Left ventricle myocardium inferior (tissue), 1 donor: ENCODE measurements around the gene FBXO33. TPM values are rescaled to one million over a fixed set of nuclear protein-coding genes. Genes with fewer than 3 reads are reported as not detected.

Source experiments
- DNase-seq: peaks from one replicate; pipeline ENCODE4 v3.0.0-alpha.2; 2020
- H3K27ac ChIP-seq: fragments of 200-600 bp; replicated peaks from 2 replicates; pipeline ENCODE4 v1.8.0; 2021
- H3K27me3 ChIP-seq: fragments of 200-600 bp; 2 replicates; pipeline ENCODE4 v1.8.0; 2021; ENCODE audit warnings: low read depth
- H3K36me3 ChIP-seq: fragments of 200-600 bp; 2 replicates; pipeline ENCODE4 v1.8.0; 2021
- H3K4me1 ChIP-seq: fragments of 200-600 bp; 2 replicates; pipeline ENCODE4 v1.8.0; 2021
- H3K4me3 ChIP-seq: fragments of 200-600 bp; 2 replicates; pipeline ENCODE4 v1.8.0; 2021; ENCODE audit warnings: mild to moderate bottlenecking, moderate library complexity
- H3K9me3 ChIP-seq: fragments of 200-600 bp; replicated peaks from 2 replicates; pipeline ENCODE4 v1.8.0; 2021
- intact Hi-C: fragments of 100-400 bp; cut with micrococcal nuclease; formaldehyde crosslinking; loops from one replicate; pipeline ENCODE4 v1.11.0; 2022
- total RNA-seq: library from RNA; stranded (reverse); fragmentation: NEBNext Ultra II Directional; extraction: Animal tissue kit (Norgen Biotek cat#: 25700); gene quantifications from one replicate; pipeline ENCODE4 v1.2.1, GENCODE V29; 2021
- TF ChIP-seq, protein P1 (sequence below): fragments of 200-600 bp; IDR thresholded peaks from 2 replicates; pipeline ENCODE4 v1.8.0; 2021; ENCODE audit warnings: antibody characterized with exemption, mild to moderate bottlenecking, borderline replicate concordance
- donor health status: DM: no; HTN: yes; CAD: no; lungs with severe emphysema.

FBXO33 gene
- total RNA-seq, 1 donor from 2014 or later, result 4.8 TPM

DNA sequence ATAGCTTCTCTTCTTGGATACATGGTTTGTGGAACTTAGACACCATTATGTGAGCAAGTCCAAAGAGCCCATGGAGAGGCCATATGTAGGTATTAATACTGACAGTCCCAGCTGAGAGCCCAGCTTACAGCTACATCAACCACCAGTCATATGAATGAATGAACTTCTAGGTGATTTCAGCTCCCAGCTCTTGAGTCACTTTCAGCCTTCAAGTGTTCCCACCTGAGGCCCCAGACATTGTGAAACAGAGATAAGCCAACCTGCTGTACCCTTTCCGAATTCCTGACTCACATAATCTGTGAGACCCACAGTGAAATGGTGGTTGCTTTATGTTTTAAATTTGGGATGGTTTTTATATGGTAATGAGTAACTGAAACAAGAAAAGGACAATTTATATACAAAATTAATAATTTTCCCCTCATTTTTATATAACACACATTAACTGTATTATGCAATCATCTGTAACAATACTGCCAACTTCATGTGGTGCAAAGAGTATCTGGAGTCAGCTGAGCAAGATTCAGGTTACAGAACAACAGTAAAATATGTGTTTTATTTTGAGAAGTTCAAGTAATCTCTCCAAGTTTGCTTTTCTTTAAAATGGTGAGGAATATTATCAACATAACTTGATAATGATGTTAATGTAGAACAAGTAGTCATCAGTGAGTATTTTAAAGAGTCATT is 27.7 kb upstream of the FBXO33 start:
- intact Hi-C loops, result no loop called here
- TF ChIP-seq, protein P1, sequence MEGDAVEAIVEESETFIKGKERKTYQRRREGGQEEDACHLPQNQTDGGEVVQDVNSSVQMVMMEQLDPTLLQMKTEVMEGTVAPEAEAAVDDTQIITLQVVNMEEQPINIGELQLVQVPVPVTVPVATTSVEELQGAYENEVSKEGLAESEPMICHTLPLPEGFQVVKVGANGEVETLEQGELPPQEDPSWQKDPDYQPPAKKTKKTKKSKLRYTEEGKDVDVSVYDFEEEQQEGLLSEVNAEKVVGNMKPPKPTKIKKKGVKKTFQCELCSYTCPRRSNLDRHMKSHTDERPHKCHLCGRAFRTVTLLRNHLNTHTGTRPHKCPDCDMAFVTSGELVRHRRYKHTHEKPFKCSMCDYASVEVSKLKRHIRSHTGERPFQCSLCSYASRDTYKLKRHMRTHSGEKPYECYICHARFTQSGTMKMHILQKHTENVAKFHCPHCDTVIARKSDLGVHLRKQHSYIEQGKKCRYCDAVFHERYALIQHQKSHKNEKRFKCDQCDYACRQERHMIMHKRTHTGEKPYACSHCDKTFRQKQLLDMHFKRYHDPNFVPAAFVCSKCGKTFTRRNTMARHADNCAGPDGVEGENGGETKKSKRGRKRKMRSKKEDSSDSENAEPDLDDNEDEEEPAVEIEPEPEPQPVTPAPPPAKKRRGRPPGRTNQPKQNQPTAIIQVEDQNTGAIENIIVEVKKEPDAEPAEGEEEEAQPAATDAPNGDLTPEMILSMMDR, result no peak
- H3K4me1 ChIP-seq, result no peaks in the 10 kb centered on the region
- no peaks in the 10 kb centered on the region for H3K27me3 ChIP-seq
- no peaks in the 10 kb centered on the region for H3K9me3 ChIP-seq
- H3K27ac ChIP-seq, result no peak overlapping the region
- H3K36me3 ChIP-seq, result no peaks in the 10 kb centered on the region
- H3K4me3 ChIP-seq, result no peak overlapping the region
- no peak for DNase-seq

DNA sequence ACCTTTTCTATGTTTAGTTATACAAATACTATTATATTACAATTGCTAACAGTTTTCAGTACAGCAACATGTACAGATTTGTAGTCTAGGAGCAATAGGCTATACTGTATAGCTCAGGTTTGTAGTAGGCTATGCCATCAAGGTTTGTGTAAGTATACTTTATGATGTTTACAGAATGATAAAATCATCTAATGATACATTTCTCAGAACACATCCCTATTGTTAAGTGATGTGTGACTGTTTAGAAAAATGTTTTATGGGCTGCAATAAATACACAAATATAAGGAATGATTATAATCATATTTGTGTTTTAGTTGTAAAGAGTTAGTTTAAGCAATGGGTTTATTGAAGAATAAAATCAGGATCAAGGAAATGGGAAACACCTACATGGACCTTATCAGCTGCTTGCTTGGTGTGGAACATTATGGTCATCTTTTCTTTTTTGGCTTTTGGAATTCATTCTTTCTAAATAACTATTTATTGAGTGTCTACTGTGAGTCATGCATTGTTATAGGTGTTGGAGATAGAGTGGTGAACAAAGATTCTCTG is 24.5 kb upstream of the FBXO33 start:
- H3K4me1 ChIP-seq, result no peaks in the 10 kb centered on the region
- TF ChIP-seq, protein P1, result no peak
- no peaks in the 10 kb centered on the region for H3K36me3 ChIP-seq
- H3K27ac ChIP-seq, result no peak overlapping the region
- intact Hi-C loops, result no loop called here
- no peak for DNase-seq
- no peaks in the 10 kb centered on the region for H3K27me3 ChIP-seq
- no peak overlapping the region for H3K4me3 ChIP-seq
- no peaks in the 10 kb centered on the region for H3K9me3 ChIP-seq

- no peak for DNase-seq
- Histone ChIP-seq H3K4me1 (no peaks in the 10 kb centered on the region), H3K36me3 (no peaks in the 10 kb centered on the region), H3K27me3 (no peaks in the 10 kb centered on the region), H3K9me3 (no peaks in the 10 kb centered on the region), H3K4me3 (no peak overlapping the region), H3K27ac (no peak overlapping the region)
- TF ChIP-seq, protein P1, result no peak
- intact Hi-C loops, result no loop called here
Observed at GRCh38 chr14:39454906-39455539, 22.8 kb upstream of the FBXO33 start.

GRCh38 chr14:39452680-39453079 is 20.4 kb upstream of the FBXO33 start:
- H3K4me3 ChIP-seq, result no peak overlapping the region
- TF ChIP-seq, protein P1, result no peak
- no peak overlapping the region for H3K27ac ChIP-seq
- intact Hi-C loops, result no loop called here
- DNase-seq, result no peak
- H3K4me1 ChIP-seq, result peaks cover under 1% of the 10 kb centered on the region
- no peaks in the 10 kb centered on the region for H3K36me3 ChIP-seq
- no peaks in the 10 kb centered on the region for H3K9me3 ChIP-seq
- no peaks in the 10 kb centered on the region for H3K27me3 ChIP-seq

- Histone ChIP-seq H3K9me3 (no peaks in the 10 kb centered on the region), H3K36me3 (no peaks in the 10 kb centered on the region), H3K27ac (no peak overlapping the region), H3K4me3 (no peak overlapping the region), H3K27me3 (no peaks in the 10 kb centered on the region), H3K4me1 (peaks cover 5% of the 10 kb centered on the region)
- intact Hi-C loops, result no loop called here
- DNase-seq, result no peak
- TF ChIP-seq, protein P1, result no peak
Observed at GRCh38 chr14:39451811-39452210, 19.6 kb upstream of the FBXO33 start.
